Prostate gland (tissue), 2 donors: Measurements from ENCODE around the gene TMEM117.

Source experiments
- CTCF ChIP-seq, 4 experiments: fragments of 200-600 bp in 2 of 4; fragments of 450-650 bp in 2 of 4; sonication (generic) in 2 of 4; IDR thresholded peaks; 1 replicate in 3 of 4; 2 replicates in 1 of 4; pipeline ENCODE4 v1.5.1; 2016 to 2019; ENCODE audit warnings: antibody characterized with exemption in 4 of 4, mild to moderate bottlenecking in 2 of 4, moderate library complexity in 2 of 4
- POLR2A ChIP-seq: fragments of 450-650 bp; IDR thresholded peaks from one replicate; pipeline ENCODE4 v1.6.1; 2016; ENCODE audit warnings: antibody characterized with exemption, mild to moderate bottlenecking
- POLR2AphosphoS5 ChIP-seq: sonication (generic); formaldehyde crosslinking; IDR thresholded peaks from one replicate; pipeline ENCODE4 v1.6.1; 2017; ENCODE audit warnings: antibody characterized with exemption

- no peak for TF ChIP-seq CTCF (IDR thresholded peaks at IDR 0.05)
- no peak for TF ChIP-seq POLR2A
- no peak for TF ChIP-seq POLR2AphosphoS5
These were observed 586.7 kb downstream of the TMEM117 start for GRCh38 chr12:44422559-44422958.
